Spleen (tissue), 11 donors: Measurements from ENCODE around the gene ATAD5. TPM values are rescaled to one million over a fixed set of nuclear protein-coding genes. Genes with fewer than 3 reads are reported as not detected.
A peak's percentile ranks its signal among the peaks of the same experiment; 100 is the strongest.

Experiments
- DNase-seq: peaks from one replicate; pipeline ENCODE4 v3.0.0-alpha.2; 2020
- H3K27ac ChIP-seq, 8 donors: fragments of 200-600 bp; sonication (generic) in 7 of 8; 1 replicate in 4 of 8; 2 replicates in 4 of 8; pipeline versions ENCODE4 v1.5.0 to v1.8.0; 2016 to 2021; ENCODE audit warnings: inconsistent platforms in 4 of 8, mild to moderate bottlenecking in 4 of 8, moderate library complexity in 1 of 8
- H3K27me3 ChIP-seq, 7 donors: fragments of 200-600 bp; sonication (generic) in 6 of 7; replicated peaks in 1 of 7; 1 replicate in 4 of 7; 2 replicates in 3 of 7; pipeline versions ENCODE4 v1.5.0 to v1.8.0; 2016 to 2021; ENCODE audit warnings: inconsistent platforms in 3 of 7, mild to moderate bottlenecking in 1 of 7
- H3K36me3 ChIP-seq, 6 donors: fragments of 200-600 bp; sonication (generic) in 5 of 6; 1 replicate in 4 of 6; 2 replicates in 2 of 6; pipeline versions ENCODE4 v1.5.0 to v1.8.0; 2016 to 2021; ENCODE audit warnings: inconsistent platforms in 2 of 6
- H3K4me1 ChIP-seq, 6 donors: fragments of 200-600 bp; sonication (generic) in 5 of 6; 1 replicate in 3 of 6; 2 replicates in 3 of 6; pipeline versions ENCODE4 v1.5.0 to v1.8.0; 2016 to 2021; ENCODE audit warnings: inconsistent platforms in 3 of 6
- H3K4me3 ChIP-seq, 8 donors: fragments of 200-600 bp; sonication (generic) in 7 of 8; 1 replicate in 4 of 8; 2 replicates in 4 of 8; pipeline versions ENCODE4 v1.5.0 to v1.8.0; 2016 to 2021; ENCODE audit warnings: inconsistent platforms in 4 of 8, mild to moderate bottlenecking in 4 of 8, moderate library complexity in 2 of 8
- H3K9me3 ChIP-seq, 8 donors: fragments of 200-600 bp; sonication (generic) in 7 of 8; 1 replicate in 4 of 8; 2 replicates in 4 of 8; pipeline versions ENCODE4 v1.5.0 to v1.8.0; 2016 to 2021; ENCODE audit warnings: inconsistent platforms in 4 of 8
- CTCF ChIP-seq, 11 experiments: fragments of 200-600 bp in 7 of 11; fragments of 450-650 bp in 4 of 11; sonication (generic) in 4 of 11; IDR thresholded peaks in 8 of 11; conservative IDR thresholded peaks in 3 of 11; 1 replicate in 7 of 11; 2 replicates in 4 of 11; pipeline versions ENCODE4 v1.4.0 to v1.8.0; 2016 to 2021; ENCODE audit warnings: antibody characterized with exemption in 11 of 11, inconsistent platforms in 4 of 11, mild to moderate bottlenecking in 1 of 11
- POLR2A ChIP-seq, 3 donors: fragments of 450-650 bp; IDR thresholded peaks; one replicate each; pipeline ENCODE4 v1.5.1; 2017; ENCODE audit warnings: antibody characterized with exemption in 3 of 3, mild to moderate bottlenecking in 1 of 3
- POLR2AphosphoS5 ChIP-seq, 3 donors: sonication (generic); formaldehyde crosslinking; IDR thresholded peaks; one replicate each; pipeline ENCODE4 v1.5.1; 2017; ENCODE audit warnings: antibody characterized with exemption in 3 of 3
- WGBS, 5 donors: extraction: QIAGEN DNeasy Blood & Tissue Kit in 3 of 5; methylation state at CpG; one replicate each; pipeline versions ENCODE4 v1.1.5 to v1.1.7; 2013 to 2018; 5-methylcytosine and 5-hydroxymethylcytosine counted together
- intact Hi-C: fragments of 100-400 bp; cut with DNase I; formaldehyde crosslinking; loops from one replicate; pipeline ENCODE4 v1.15.0; 2023; ENCODE audit warnings: low total_unique reads
- polyA plus RNA-seq, 3 donors: library from polyadenylated mRNA; stranded (reverse); fragments of 200-250 nt; gene quantifications; one replicate each; pipeline ENCODE4 v1.2.1, GENCODE V29; 2013
- total RNA-seq, 7 donors: library from RNA; depleted of rRNA in 3 of 7; stranded (reverse); fragments of >200 nt in 3 of 7; fragmentation: NEBNext Ultra II Directional in 4 of 7; extraction: Animal tissue kit (Norgen Biotek cat#: 25700) in 4 of 7; gene quantifications; one replicate each; pipeline versions ENCODE4 v1.1.0 to v1.2.1, GENCODE V29; 2016 to 2021
- donor health status: healthy with polysubstance abuse.
- donor health status: DM: no; HTN: no; CAD: no; lungs with moderate emphysema.
- donor health status: DM: no; HTN: no; CAD: no.
- donor health status: Bipolar disorder and iron deficiency.
- donor health status: healthy.
- donor health status: DM: no; HTN: no; CAD: no.
- donor health status: DM: yes; HTN: yes; CAD: no.

Gene ATAD5
- total and polyA plus RNA-seq, 10 donors: 0.61 to 7.4 (median 4.0) TPM

- Histone ChIP-seq H3K4me3 (no peak overlapping the region), H3K9me3 (no peaks in the 10 kb centered on the region), H3K27me3 (no peaks in the 10 kb centered on the region), H3K4me1 (peaks cover 0 to 18% (median 5%) of the 10 kb centered on the region in 6 donors), H3K27ac (no peak overlapping the region), H3K36me3 (peaks cover 0 to 98% (median 38%) of the 10 kb centered on the region in 6 donors)
- intact Hi-C loops: no loop called here
- WGBS, 5 donors: 87 to 96% (median 93%) methylated on average over 5 of the region's 5 CpGs
- TF ChIP-seq POLR2A (IDR thresholded peaks at IDR 0.05) (no peak), POLR2AphosphoS5 (IDR thresholded peaks at IDR 0.05) (no peak), CTCF (IDR thresholded peaks at IDR 0.05 in 8 of 11, conservative IDR thresholded peaks at IDR 0.05 in 3 of 11) (no peak)
- no peak for DNase-seq
Measured at GRCh38 chr17:30897311-30897710, 65.5 kb downstream of the ATAD5 start.

- Histone ChIP-seq H3K4me1 (peaks cover 15 to 75% (median 37%) of the 10 kb centered on the region in 6 donors), H3K4me3 (peak overlapping the region; percentile 65 to 90 (median 70)), H3K27ac (peak overlapping the region; percentile 82 to 93 (median 86)), H3K9me3 (no peaks in the 10 kb centered on the region), H3K36me3 (peaks cover 0 to 39% (median 5%) of the 10 kb centered on the region in 6 donors), H3K27me3 (no peaks in the 10 kb centered on the region)
- no peak for TF ChIP-seq CTCF (IDR thresholded peaks at IDR 0.05 in 8 of 11, conservative IDR thresholded peaks at IDR 0.05 in 3 of 11)
- TF ChIP-seq POLR2AphosphoS5 (IDR thresholded peaks at IDR 0.05): no peak
- TF ChIP-seq POLR2A (IDR thresholded peaks at IDR 0.05): no peak
- 0 to 2% (median 1%) methylated on average over 10 to 11 of the region's 11 CpGs for WGBS, 5 donors
- DNase-seq: no peak
- intact Hi-C loops: loop anchor here (5.0 to 10.0 kb wide), 2 partner anchors 62 to 309 kb away; no protein-coding TSS in a partner anchor
Measured at GRCh38 chr17:30905742-30906100, 74.0 kb downstream of the ATAD5 start.

GRCh38 chr17:30906101-30906911, 74.5 kb downstream of the ATAD5 start, which contains the start of gene TEFM:
Gene TEFM, minus strand, starts transcription at chr17:30906238. Its CDS starts 40 bp downstream, at chr17:30906198.
- TF ChIP-seq CTCF (IDR thresholded peaks at IDR 0.05 in 8 of 11, conservative IDR thresholded peaks at IDR 0.05 in 3 of 11): peak in 2 of 11 experiments; percentile 15 to 21
- peak; percentile 93 to 94 (median 93) for TF ChIP-seq POLR2AphosphoS5 (IDR thresholded peaks at IDR 0.05)
- TF ChIP-seq POLR2A (IDR thresholded peaks at IDR 0.05): peak in 2 of 3 donors; percentile 7 to 80
- peaks cover 0 to 33% (median 2%) of the 10 kb centered on the region in 6 donors for H3K36me3 ChIP-seq
- peak within 1 kb of the TSS; percentile 65 to 90 (median 70) for H3K4me3 ChIP-seq
- H3K27ac ChIP-seq: peak within 1 kb of the TSS; percentile 82 to 93 (median 86)
- no peaks in the 10 kb centered on the region for H3K27me3 ChIP-seq
- peak; percentile 96 for DNase-seq
- intact Hi-C loops: loop anchor here (5.0 to 10.0 kb wide), 2 partner anchors 61 to 308 kb away; no protein-coding TSS in a partner anchor
- H3K4me1 ChIP-seq: peaks cover 15 to 69% (median 34%) of the 10 kb centered on the region in 6 donors
- no peaks in the 10 kb centered on the region for H3K9me3 ChIP-seq
- 0 to 1% (median 0%) methylated on average over 22 to 47 of the region's 47 CpGs for WGBS, 5 donors
